ENCODE results near the gene CBLC.
A peak's percentile ranks its signal among the peaks of the same experiment; 100 is the strongest.

CBLC gene

DNA sequence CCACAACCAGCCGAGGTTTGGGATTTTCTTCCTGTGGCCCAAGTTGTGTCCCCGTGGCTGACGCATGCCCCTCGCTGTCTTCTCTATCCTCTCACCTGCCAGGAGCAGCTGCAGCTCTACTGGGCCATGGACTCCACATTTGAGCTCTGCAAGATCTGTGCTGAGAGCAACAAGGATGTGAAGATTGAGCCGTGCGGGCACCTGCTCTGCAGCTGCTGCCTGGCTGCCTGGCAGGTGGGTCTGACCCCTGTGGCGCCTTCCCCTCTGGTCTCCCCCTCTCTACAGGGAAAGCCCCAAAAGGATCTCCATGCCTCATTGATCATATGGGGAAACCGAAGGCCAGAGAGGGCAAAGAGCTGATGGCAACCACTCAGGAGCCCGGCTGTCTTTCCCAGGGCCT, 14.6 kb downstream of the CBLC start:
- DNase-seq (ENCODE audit: low read depth): no peak
- TF ChIP-seq, protein P1, sequence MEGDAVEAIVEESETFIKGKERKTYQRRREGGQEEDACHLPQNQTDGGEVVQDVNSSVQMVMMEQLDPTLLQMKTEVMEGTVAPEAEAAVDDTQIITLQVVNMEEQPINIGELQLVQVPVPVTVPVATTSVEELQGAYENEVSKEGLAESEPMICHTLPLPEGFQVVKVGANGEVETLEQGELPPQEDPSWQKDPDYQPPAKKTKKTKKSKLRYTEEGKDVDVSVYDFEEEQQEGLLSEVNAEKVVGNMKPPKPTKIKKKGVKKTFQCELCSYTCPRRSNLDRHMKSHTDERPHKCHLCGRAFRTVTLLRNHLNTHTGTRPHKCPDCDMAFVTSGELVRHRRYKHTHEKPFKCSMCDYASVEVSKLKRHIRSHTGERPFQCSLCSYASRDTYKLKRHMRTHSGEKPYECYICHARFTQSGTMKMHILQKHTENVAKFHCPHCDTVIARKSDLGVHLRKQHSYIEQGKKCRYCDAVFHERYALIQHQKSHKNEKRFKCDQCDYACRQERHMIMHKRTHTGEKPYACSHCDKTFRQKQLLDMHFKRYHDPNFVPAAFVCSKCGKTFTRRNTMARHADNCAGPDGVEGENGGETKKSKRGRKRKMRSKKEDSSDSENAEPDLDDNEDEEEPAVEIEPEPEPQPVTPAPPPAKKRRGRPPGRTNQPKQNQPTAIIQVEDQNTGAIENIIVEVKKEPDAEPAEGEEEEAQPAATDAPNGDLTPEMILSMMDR (conservative IDR thresholded peaks at IDR 0.05; ENCODE audit: low read length): no peak
- no peak overlapping the region for H3K4me3 ChIP-seq (ENCODE audit: low read length)

DNA sequence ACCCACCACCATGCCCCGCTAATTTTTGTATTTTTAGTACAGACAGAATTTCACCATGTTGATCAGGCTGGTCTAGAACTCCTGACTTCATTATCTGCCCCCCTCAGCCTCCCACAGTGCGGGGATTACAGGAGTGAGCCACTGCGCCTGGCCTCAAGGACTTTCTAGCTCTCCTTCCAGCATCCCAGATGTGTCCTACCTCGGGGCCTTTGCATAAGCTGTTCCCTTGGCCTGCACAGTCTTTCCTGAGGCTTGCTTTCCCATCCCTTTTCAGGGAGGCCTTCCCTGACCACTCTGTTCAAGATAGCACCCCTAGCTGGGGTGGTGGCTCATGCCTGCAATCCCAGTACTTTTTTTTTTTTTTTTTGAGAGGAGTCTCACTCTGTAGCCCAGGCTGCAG, 16.9 kb downstream of the CBLC start:
- TF ChIP-seq, protein P1 (conservative IDR thresholded peaks at IDR 0.05; ENCODE audit: low read length): no peak
- H3K4me3 ChIP-seq (ENCODE audit: low read length): no peak overlapping the region
- no peak for DNase-seq (ENCODE audit: low read depth)

DNA sequence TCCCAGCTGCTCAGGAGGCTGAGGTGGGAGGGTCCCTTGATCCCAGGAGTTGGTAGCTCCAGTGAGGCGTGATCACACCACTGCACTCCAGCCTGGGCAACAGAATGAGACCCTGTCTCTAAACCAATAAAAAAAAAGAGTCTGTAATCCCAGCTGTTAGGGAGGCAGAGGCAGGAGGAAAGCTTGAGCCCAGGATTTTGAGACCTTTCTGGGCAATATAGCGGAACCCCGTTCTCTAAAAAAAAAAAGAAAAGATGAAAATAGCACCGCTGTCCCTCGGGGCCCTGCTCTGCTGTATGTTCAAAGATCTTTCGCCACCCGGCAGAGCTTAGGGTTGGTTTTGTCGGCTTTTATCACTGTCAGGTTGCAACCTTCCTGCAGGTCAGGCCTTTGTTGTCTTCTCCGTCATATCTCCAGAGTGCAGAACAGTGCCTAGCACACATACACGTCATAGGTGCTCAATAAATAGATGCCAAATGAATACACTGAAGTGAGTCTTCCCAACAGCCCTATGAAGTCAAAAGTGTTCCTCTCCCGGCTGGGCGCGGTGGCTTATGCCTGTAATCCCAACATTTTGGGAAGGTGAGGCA, 17.8 kb downstream of the CBLC start:
- no peak overlapping the region for H3K4me3 ChIP-seq (ENCODE audit: low read length)
- TF ChIP-seq, protein P1 (conservative IDR thresholded peaks at IDR 0.05; ENCODE audit: low read length): no peak
- no peak for DNase-seq (ENCODE audit: low read depth)

DNA sequence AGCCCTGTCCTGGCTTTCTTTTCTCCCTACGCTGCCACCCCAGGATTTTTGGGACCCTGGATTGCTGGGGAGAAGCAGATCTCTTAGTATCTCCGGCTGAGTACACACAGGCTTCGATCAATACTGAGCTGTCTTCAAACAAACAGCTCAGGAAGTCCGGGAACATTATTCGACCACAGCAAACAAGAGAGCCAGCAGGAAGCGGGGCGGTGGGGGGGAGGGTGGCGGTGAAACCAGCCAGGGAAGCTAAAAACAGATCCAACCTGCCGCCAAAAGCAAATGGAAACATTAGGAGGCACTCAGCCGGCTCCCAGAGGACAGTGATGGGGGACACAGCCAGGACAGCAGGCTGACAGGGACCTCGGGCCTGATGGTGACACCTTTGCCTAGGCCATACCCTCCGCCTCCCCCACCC, 19.0 kb downstream of the CBLC start:
- no peak overlapping the region for H3K4me3 ChIP-seq (ENCODE audit: low read length)
- TF ChIP-seq, protein P1 (conservative IDR thresholded peaks at IDR 0.05; ENCODE audit: low read length): no peak
- DNase-seq (ENCODE audit: low read depth): no peak

DNA sequence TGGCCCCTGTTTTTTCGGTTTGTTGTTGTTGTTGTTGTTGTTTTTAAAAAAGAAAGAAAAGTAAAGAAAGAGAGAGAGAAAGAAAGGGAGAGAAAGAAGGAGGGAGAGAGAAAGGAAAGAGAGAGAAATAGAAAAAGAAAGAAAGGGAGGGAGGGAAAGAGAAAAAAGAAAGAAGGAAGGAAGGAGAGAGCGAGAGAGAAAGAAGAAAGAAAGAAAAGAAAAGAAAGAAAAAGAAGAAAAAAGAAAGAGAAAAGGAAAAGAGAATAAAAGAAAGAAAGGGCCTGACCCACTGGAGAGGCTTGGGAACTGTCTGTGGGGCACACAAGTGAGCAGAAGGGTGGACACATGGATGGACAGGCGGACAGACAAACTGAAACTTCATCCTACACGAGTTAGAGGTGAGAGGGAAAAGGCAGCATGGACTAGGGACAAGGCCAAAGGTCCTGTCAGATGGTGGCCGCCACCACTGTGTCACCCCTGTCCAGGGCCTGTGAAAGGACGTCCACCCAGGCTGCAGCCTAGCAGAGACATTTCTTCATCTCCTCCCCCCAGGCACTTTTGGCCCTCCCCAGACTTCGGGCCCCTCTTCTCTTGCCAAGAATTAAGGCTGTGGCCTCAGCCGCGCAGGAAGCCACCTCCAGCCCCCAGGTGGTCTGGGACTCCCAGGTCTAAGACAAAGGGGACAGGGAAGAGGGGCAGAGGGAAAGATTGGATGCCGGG, 22.1 kb downstream of the CBLC start:
- TF ChIP-seq, protein P1 (conservative IDR thresholded peaks at IDR 0.05; ENCODE audit: low read length): no peak
- H3K4me3 ChIP-seq (ENCODE audit: low read length): no peak overlapping the region
- DNase-seq (ENCODE audit: low read depth): no peak

DNA sequence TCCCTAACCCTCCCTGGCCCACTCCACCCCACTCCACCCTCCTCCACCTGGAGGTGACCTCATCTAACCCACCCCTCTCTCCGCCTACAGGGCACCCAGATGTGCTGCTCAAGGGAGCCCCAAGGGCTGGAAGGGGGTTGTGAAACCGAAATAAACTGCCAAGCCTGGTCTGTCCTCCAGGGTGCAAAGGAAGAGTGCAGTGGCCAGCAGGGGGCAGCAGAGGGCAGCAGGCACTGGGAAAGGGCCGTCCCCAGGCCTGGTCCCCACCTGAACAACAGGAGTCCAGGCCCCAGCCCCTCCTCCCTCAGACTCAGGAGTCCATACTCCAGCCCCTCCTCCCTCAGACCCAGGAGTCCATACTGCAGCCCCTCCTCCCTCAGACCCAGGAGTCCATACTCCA, 22.8 kb downstream of the CBLC start:
- DNase-seq (ENCODE audit: low read depth): peak; percentile 62

More for the DNA sequence above, 22.8 kb downstream of the CBLC start:
- TF ChIP-seq, protein P1 (conservative IDR thresholded peaks at IDR 0.05; ENCODE audit: low read length): peak; percentile 94
- H3K4me3 ChIP-seq (ENCODE audit: low read length): no peak overlapping the region
